TTC549 (cell line): ENCODE data around the gene INTS1.

ENCODE experiments used
- FAIRE-seq: peaks from 2 replicates; lab custom pipeline; 2012; peaks lifted over from hg19 to GRCh38; lab: Jason Lieb, UNC

Gene INTS1

DNA sequence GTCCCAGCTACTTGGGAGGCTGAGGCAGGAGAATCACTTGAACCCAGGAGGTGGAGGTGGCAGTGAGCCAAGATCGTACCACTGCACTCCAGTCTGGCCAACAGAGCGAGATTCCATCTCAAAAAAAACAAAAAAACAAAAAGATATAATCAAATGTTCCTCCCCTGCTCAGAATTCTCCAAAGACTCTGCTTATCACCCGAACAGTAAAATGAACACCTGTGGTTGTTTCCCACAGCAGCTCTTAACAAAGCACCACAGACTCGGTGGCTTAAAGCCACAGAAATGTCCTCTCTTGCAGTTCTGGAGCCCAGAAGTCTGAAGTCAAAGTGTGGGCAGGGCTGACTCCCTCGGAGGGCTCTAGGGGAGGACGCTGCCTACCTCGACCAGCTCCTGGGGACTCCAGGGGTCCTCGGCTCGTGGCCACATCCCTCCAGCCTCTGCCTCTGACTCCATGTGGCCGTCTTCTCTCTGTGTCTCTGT lies 4.1 kb upstream of the INTS1 start:
- FAIRE-seq, result no peak

DNA sequence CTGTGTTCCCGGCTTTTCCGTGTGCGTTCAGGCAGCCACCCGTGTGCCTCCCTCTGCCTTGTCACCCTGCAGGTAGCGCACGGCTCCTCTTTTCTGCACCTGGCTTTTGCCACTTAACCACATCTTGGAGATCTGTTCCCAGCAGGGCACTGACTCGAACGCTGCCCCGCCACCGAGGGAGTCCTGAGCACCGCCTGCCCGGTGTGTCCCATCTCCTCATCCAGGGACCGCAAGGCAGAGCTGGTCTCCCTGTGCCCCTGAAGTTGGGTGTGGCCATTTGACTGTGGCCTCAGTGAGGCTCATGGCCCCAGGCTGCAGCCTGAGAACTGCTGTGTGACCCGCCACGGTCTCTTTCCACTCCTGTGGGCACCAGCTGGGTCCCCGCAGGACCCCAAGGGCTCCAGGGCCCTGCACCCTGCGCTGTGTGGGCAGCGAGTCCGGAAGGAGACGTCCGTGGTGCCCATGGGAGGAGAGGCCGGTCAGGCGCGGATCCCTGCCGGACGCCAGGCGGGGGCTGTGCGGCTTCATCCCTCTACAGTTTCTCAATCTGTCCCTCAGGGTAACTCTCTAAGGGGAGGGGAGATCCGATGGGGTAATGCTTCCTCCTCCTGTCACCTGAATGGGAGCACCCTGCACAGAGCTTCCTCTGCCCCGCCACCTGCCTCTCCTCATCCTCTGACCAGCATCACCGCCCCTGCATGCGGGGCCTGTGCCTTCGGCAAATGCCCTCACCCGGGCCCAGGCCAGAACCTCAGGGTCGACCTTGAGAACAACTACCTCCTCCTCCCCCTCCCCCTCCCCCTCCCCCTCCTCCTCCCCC lies 1.8 kb upstream of the INTS1 start:
- FAIRE-seq, result no peak

DNA sequence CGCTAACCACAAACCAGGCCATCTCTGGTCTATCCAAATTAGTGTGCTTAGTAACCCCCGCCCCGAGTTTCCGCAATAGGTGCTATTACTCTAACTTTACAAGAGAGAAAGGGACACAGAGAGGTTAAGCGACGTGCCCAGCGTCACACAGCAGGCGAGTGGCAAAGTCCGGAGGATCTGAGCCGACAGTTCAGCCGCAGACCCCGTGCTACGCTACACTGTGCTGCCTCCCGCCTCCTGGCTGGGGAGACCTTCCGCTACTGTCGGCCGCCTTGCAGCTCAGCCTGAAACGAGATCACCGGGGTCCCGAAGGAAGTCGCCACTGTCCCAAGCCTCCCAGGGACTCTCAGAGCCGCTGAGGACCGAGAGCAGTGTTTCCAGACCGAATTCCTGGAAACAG lies 799 bp downstream of the INTS1 start:
- FAIRE-seq, result no peak

DNA sequence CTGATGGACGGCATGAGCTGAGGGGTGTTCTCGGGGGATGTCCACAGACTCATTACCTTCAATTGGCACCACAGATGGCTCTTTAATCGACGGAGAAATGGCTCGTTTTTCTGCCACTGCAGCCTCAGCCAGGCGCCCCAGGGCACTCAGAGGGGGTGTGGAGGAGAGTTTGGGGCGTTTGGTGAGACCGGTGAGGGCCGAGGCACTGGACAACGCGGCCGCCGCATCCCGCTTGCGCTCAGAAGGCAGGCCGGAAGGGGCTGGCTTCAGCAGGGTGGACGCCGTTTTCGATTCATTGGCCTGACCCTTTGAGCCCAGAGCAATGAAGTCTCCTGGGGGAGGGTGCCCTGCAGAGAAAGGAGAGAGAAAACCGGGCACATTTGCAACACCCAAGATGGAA lies 1.3 kb downstream of the INTS1 start:
- FAIRE-seq, result no peak

DNA sequence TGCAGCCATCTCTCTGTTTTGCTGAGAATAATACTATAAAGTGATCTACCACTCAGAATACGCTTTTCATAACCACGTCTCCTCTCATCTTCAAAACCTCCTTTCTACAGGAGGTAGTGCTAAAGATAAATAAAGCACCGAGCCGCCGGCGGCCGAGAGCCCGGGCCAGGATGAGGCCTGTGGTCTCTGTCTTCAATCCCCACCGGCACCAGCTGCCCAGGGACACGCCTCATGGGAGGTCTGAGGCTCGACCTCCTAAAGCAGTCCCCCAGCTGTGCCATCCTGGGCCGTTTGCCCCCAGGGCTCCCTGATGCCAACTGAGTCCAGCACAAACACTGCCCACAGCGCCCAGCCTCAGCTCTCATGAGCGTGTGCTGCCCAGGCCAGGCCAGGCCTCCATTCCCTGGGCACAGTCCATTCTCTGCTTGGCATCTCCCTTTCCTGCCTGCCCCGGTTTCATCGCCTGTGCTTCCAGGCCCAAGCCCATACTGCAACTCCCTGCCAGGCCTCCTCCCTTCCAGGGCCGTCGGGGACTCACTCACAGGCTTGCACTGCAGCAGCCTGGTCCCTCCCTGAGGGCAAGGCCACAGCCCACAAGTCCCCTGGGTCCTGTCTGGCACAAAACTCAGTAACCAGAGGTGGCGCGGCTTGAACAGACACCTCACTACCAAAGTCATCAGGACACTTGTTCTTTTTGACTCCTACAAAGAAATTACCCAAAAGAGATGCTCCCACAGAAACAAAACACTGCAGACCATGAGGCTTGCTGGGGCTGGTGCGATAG lies 2.5 kb downstream of the INTS1 start:
- no peak for FAIRE-seq

DNA sequence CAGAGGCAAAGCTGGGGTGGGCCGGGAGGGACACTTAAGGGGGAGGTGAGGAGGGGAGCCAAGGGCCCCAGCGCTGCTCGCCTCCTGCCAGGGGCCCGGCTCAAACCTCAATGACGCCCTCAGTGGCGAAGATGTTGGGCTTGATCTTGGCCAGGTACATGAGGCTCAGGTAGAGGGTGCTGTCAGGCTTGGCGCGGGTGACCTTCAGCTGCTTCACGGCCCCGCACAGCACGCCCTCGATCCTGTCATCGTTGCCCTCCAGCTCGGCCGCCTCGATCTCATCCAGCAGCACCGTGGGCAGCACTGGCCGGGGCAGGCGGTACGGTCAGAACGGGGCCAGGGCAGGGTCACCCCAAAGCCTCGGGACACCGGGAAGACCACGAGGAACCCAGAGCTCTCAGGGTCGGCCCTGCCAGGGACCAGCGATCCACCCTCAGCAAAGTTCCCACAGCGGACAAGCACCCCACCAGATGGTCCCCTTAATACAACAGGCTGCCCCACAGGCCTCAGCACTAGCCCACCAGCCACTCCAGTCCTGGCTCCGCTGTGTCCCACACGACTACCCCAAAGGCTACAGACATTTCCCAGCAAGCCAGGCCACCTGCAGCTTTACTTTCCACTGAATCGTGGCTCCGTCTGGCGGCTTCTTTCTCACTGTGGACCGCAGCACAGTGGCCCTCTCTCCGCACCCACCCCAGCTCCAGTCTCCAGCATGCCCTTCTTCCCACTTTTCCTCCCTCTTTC lies 4.0 kb downstream of the INTS1 start:
- no peak for FAIRE-seq

DNA sequence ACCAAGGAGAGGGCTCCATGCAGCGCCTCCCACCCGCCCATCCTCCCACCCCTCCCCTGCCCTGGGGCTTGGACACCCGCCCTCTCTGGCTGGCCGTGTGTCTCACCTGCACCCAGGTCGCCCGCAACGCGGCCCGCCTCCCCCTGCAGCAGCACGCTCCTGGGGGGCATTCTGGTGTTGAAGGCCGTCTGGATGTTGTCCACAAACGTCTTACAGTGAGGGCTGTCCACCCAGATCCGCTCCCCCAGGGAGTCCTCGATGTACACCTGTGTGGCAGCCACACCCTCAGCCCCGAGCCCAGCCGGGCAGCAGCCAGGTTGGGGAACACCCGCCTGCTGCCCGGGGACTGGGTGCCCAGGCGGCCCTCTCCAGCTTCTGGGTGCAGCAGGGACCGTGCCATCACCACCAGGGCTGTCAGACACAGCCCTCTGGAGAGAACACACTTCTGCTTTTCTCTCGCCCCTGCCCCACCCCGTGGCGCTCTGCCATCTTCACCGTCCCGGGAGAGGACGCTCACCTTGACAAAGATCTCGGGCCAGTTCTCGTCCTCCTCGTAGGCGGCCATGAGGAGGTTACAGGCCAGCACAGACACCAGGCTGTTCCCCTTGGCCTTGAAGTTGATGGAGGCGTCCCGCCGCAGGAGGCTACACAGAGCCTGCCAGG lies 4.7 kb downstream of the INTS1 start:
- no peak for FAIRE-seq

DNA sequence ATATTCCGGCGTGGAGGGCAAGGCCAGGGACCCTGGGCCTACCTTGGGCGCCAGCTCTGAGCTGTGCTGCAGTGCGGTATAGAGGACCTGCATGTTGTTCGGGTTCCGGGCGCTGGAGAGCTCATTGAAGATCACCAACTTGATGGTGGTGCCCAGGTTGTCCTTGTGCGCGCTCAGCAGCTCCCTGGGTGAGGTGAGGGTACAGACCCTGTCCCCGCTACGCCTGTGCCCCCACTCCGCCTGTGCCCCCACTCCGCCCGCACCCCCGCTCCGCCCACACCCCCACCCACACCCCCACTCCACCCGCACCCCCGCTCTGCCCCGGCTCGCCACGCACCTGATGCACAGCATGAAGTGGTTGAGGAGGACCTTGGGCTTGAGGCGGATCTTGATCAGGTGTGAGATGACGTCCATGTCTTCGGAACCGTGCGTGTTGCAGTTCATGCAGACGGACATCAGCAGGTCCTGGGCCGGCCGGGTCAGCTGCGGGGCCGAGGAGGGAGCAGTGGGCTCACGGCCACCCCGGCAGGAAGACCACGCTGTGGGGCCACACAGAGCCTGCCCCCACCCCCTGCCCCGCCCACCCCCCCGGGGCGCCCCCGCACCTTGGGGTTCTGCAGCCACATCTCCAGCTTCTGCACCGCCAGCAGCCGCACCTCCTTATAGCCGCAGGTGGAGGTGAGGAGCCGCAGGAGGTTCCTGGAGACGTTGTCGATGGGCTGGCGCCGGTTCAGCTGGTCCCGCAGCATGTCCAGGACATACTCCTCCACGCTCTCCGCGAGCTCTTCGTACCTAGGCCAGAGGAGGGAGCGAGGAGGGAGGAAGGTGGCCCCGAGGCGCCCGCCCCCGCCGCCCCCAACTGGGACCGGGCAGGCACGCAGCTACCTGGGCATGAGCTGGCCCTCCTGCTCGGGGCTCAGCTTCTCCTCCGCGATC lies 5.6 kb downstream of the INTS1 start:
- FAIRE-seq, result no peak

DNA sequence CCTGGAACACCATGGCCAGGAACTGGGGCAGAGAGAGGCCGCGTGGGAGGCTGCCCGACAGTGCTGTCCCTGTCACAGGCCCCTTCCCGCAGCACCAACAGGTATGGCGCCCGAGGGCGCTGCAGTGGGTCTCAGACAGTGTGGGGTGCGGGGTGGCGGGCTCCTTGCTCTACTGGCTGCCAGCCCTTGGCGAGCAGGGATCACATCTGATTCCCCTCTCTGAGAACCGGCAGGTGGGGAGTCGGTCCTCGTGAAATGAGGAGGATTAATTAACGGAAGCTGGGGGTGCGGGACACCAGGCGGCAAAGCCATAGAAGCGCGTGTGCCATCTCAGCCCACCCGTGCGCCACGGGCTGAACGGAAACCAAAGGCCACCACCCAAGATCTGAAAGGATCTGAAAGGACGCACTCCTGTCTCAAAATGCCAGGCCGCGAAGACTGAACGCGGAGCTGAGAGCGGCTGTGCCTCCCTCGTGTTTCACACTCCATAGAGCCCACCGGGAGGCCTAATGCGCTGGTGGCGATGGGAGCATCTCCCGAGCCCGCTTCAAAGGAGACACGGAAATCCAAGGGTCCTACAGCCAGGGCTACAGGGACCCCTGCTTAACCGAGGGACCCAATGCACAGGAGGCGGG lies 6.8 kb downstream of the INTS1 start:
- FAIRE-seq, result no peak

DNA sequence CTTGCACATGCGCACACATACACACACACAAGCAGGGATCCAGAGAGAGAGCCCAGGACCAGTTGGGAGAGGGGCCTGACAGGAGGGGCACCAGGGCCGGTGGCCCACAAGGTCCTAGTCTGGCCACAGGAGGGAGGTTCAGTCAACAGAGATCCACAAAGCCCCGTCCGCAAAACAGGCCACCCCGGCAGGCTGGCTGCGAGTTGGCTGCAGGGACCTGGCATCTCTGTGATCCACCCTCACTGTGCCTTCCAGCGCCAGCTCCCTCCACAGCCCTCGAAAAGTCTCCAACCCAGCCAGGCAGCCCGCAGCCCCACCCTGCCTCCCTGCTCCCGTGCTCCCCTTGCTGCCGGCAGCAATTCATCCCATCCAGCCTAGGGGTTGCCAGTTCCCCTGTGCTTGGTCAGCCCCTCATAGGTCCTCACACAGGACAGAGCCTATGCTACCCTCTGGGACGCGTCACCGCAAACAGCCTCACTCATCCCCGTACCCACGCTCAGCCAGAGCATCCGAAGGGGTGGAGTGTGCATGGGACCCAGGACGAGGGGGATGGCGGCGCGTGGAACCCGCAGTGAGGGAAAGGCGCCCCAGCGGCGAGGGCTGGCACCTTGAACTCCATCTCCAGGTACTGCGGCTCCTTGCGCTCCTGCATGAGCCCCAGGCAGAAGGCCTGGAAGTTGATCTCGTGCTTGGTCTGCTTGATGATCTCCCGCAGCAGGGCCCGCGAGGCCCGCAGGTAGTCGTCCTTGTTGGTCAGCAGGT lies 7.5 kb downstream of the INTS1 start:
- no peak for FAIRE-seq

DNA sequence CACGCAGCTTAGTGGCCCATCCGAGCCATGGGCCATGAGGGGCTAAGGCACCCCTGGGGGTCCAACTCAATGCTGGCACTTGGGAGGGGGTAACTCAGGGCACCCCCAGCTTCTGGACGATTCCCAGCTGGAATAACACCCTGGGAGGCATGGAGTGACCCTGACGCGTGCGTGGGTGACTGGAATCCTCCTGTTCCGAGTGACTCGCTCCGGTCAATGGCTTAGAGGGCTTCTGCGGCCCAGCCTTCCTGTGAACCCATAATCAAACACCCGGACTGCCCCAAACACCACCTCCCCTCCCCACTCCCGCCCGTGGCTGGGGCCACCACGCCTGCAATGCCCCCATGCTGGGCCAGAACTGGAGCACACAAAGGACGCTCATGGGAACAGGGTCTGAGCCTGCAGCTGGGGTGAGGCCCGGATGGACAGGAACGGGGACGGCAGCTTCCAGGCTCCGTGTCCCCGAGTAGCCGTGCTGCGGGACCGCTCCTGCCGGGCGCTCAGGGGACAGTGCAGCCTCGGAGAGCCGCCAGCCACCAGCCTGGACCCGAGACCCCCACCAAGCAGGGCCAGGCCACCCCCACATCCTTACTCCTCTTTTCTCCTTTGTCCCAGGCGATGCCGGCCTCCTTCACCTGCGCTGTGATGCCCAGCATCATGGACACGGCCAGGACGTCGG lies 8.5 kb downstream of the INTS1 start:
- no peak for FAIRE-seq

DNA sequence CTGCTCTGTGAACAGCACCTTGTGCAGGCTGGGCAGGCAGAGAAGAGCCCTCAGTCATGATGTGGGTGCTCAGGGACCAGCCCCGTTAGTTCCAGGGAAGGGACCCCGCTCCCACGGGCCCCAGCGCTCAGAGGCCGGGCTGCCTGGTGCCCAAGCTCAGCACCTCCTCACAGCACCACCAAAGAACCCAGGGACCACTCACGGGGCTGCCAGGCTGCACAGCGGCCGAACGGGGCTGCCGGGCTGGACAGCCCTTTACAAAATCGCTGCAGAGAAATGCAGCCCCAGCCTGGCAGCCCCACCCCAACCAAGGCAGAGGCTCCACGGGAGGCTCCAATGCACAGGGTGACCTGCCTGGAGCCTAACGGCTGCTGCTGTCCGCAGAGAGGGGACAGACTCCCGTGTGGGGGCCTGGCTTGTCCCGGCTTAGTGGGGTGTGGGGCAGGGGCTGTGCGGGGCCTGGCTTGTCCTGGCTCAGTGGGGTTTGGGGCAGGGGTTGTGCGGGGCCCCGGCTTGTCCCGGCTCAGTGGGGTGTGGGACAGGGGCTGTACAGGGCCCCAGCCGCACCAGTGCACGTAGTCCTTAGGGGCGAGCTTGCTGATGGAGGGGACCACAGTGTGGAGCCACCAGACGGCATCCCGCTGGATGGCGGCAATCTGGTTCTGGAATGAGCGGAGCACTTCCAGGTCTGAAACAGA lies 9.2 kb downstream of the INTS1 start:
- FAIRE-seq, result no peak

DNA sequence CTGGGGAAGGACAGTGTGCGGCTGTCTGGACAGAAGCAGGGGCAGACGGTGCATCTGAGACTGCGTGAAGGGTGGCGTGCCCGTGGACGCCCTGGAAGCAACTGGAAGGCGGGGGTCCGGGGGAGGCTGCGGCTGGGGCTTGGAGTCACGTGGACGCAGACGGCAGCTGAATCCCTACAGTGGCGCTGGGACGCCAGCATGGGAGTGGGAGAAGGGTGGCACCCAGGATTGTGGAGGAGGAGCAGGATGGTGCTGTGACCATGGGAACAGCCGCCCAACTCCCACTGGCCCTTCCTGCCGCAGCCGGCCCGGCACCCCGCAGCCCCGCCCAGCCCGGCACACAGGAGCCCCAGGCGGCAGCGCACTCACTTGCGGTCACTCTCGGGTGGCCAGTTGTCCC lies 9.7 kb downstream of the INTS1 start:
- no peak for FAIRE-seq

DNA sequence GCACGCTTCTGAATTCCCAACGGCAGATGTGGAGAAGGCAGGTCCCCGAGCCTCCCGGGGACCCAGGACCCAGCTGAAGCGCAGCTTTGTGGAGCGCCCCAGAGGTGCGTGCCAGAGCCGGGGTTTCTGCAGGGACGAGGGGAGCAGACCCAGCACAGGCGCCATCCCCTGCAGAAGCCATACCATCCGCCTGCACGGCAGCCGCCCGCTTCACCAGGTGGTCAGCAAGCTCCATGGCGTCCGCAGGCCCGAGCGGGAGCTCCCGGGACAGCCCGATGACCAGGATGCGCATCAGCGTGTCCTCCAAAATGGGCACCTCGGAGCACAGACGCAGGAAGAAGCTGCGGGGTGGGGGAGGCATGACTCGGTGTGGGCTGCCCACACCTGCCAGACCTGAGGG lies 10.6 kb downstream of the INTS1 start:
- no peak for FAIRE-seq

DNA sequence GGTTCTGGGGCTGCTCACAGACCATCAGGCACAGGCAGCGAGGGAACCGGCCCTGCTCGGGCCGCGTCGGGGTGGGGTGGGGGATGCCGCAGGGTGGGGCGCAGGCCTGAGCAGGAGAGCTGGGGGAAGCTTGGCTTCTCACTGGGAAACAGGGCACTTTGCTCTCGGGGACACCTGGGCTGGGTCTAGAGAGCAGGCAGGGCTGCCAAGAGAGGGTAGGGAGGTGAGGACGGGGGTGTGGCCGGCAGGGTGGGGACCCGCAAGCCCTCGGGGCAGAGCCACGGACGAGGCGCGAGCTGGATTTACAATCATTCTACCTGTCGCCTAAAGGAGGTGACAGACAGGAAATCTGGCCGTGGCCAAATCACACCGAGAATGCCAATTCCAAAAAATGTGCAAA lies 11.1 kb downstream of the INTS1 start:
- FAIRE-seq, result no peak

DNA sequence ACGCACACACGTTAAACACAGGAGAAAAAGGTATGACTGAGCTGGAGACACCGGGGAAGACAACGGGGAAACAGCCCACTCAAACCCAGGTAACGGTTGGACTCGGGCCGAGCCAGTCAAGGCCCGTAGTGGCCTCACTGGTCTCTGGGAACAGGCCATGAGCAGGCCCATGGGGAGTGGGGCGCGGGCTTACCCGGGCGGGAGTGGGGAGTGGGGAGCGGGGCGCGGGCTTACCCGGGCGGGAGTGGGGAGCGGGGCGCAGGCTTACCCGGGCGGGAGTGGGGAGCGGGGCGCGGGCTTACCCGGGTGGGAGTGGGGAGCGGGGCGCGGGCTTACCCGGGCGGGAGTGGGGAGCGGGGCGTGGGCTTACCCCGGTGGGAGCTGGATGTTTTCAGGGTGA lies 11.5 kb downstream of the INTS1 start:
- no peak for FAIRE-seq

DNA sequence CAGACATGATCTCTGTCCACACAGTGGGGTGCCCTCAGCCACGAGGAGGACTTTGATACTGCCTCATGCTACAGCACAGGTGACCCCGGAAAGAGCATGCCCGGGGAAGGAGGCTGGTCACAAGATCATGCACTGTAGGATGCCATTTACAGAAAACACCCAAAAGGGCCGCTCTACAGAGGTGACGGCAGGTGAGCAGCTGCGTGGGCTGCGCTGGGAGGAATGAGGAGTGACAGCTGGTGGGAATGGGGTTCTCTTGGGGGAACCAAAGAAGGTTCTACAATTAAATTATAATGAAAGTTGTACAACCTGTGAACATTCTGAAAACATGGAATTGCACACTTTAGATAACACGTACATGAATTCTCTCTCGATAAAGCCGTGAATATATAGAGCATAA lies 12.0 kb downstream of the INTS1 start:
- no peak for FAIRE-seq

DNA sequence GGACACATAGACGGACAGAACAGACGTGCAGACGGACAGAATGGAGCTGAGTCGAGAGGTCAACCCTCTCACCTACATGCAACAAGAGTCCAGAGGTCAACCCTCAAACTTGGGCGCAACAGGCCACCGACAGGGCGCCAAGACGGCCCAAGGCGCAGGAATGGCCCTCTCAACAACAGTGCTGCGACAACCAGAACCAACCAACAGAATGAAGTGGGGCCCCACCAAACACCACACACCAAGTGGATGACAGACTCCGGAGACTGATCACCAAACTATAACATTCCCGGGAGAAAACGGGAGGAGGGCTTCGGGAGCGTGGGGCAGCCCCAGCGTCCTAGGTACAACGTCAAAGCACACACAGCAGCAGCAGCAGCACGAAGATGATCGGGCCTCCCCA lies 13.4 kb downstream of the INTS1 start:
- no peak for FAIRE-seq

DNA sequence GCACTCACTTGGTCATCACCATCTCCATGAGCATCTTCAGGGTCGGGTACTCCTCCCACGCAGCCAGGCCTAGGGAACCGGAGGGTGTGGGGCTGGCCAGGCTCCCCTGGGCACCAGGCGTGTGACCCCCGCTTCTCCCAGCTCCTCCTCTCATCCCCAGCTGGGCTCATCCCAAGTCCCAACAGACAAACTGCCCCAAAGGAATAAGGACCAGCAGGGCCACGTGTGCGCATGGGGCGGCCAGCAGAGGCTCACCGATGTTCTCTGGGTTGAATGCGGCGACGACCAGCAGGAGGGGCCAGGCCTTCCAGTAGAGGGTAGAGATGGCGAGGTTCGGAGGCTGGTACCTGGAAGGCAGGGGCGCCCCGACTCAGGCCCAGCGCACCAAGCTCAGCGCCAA lies 14.9 kb downstream of the INTS1 start:
- FAIRE-seq, result no peak
